Loucy (cell line): ENCODE data around the gene ZNF692.

ENCODE experiments used
- EZH2phosphoT487 ChIP-seq: fragments of 200-600 bp; IDR thresholded peaks from 2 replicates; pipeline ENCODE4 v1.6.1; 2018; ENCODE audit warnings: antibody characterized with exemption, mild to moderate bottlenecking, moderate library complexity, borderline replicate concordance
- TF ChIP-seq, protein P1 (sequence below): fragments of 200-600 bp; sonication (generic); conservative IDR thresholded peaks from 2 replicates; pipeline ENCODE4 v1.5.1; 2014; ENCODE audit warnings: mild to moderate bottlenecking, antibody characterized with exemption, low read length

DNA sequence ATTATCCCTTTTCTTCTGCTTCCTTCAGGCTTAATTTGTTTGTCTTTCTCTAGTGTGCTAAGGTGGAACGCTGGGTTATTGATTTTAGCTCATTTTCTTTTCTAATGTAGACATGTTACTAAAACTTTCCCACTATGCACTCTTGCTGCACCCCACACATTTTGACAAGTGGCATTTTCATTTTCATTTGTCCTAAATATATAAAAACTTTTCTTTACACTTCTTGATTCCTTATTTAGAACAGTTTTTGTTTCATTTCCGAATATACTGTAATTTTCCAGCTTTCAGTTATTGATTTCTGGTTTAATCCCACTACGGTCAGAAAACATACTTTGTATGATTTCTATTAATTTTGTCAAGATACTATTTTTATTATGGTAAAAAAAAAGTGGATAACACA is 58.4 kb downstream of the ZNF692 start:
- TF ChIP-seq, protein P1, sequence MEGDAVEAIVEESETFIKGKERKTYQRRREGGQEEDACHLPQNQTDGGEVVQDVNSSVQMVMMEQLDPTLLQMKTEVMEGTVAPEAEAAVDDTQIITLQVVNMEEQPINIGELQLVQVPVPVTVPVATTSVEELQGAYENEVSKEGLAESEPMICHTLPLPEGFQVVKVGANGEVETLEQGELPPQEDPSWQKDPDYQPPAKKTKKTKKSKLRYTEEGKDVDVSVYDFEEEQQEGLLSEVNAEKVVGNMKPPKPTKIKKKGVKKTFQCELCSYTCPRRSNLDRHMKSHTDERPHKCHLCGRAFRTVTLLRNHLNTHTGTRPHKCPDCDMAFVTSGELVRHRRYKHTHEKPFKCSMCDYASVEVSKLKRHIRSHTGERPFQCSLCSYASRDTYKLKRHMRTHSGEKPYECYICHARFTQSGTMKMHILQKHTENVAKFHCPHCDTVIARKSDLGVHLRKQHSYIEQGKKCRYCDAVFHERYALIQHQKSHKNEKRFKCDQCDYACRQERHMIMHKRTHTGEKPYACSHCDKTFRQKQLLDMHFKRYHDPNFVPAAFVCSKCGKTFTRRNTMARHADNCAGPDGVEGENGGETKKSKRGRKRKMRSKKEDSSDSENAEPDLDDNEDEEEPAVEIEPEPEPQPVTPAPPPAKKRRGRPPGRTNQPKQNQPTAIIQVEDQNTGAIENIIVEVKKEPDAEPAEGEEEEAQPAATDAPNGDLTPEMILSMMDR = no peak
- no peak for TF ChIP-seq EZH2phosphoT487
